RPMI8226 (cell line): ENCODE results near the gene KCNQ1.

ENCODE experiments used
- DNase-seq: peaks from one replicate; pipeline ENCODE4 v3.0.0-alpha.2; 2015

The KCNQ1 gene

GRCh38 chr11:2728663-2729332, 284.0 kb downstream of the KCNQ1 start:
- no peak for DNase-seq

- DNase-seq, result no peak
Measured at GRCh38 chr11:2729841-2730240, 285.0 kb downstream of the KCNQ1 start.

GRCh38 chr11:2730272-2731129, 285.7 kb downstream of the KCNQ1 start:
- DNase-seq, result no peak

- no peak for DNase-seq
Measured at GRCh38 chr11:2731130-2732125, 286.6 kb downstream of the KCNQ1 start.

GRCh38 chr11:2732261-2732939, 287.6 kb downstream of the KCNQ1 start:
- DNase-seq, result no peak

- DNase-seq, result no peak
Measured at GRCh38 chr11:2732940-2733628, 288.3 kb downstream of the KCNQ1 start.

- no peak for DNase-seq
Measured at GRCh38 chr11:2734181-2735052, 289.6 kb downstream of the KCNQ1 start.

GRCh38 chr11:2735053-2735589, 290.3 kb downstream of the KCNQ1 start:
- no peak for DNase-seq

- DNase-seq, result no peak
Measured at GRCh38 chr11:2736577-2737225, 291.9 kb downstream of the KCNQ1 start.

GRCh38 chr11:2737226-2737590, 292.4 kb downstream of the KCNQ1 start:
- DNase-seq, result no peak

GRCh38 chr11:2737866-2738265, 293.1 kb downstream of the KCNQ1 start:
- no peak for DNase-seq

- DNase-seq, result no peak
Measured at GRCh38 chr11:2738551-2739431, 294.0 kb downstream of the KCNQ1 start.

- no peak for DNase-seq
Measured at GRCh38 chr11:2739531-2740274, 294.9 kb downstream of the KCNQ1 start.

- no peak for DNase-seq
Measured at GRCh38 chr11:2740275-2740940, 295.6 kb downstream of the KCNQ1 start.

- no peak for DNase-seq
Measured at GRCh38 chr11:2741006-2741376, 296.2 kb downstream of the KCNQ1 start.

GRCh38 chr11:2741377-2742131, 296.7 kb downstream of the KCNQ1 start:
- DNase-seq, result no peak

GRCh38 chr11:2742201-2742600, 297.4 kb downstream of the KCNQ1 start:
- DNase-seq, result no peak
